ENCODE data around the gene TMEM51. TPM values are rescaled to one million over a fixed set of nuclear protein-coding genes. Genes with fewer than 3 reads are reported as not detected.

The TMEM51 gene
- total RNA-seq, 1 donor from 2014 or later = 1.6 TPM

DNA sequence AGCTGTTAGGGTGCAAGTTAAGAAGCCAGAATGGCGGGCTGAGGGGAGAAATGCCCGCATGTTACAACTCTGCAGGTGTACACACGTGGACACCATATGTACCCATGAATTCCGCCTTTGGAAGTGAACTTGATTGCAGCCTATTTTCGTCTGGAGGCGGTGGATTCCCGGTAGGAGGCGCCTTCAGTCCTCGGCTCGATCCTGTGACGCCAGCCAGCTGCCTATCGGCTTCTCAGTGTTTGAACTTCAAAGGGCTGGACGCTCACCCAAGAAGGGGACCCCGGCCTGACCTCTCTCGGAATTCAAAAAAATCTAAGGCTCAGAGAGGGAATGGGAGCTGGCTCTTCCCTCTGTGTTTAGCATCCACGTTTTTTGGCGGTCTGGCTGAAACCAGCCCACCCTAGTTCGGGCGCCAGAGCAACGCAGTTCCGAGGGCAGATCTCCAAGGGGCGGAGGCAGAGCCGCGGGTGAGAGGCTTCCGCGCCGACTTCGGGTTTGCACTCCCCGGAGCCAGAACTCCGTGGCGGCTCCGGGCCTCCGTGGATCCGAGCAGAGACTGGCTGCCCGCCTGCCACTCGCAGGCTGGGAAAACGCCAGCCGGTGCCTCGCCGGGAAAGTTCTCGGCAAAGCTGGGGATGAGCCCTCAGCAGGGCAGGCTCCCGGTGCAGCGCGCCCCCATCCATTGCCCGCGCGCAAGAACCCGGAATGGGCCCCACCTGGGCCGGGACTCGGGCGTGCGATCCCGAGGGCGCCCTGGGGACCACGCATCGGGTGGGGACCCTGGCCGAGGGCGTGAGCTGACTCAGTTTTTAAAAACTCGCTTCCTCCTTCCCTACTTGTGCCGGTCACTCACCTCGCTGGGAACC is 996 bp upstream of the TMEM51 start:
- FAIRE-seq (no peak), DNase-seq (ENCODE audit: low spot score in 2 of 2) (peak; percentile 77 to 86)

- no peak for FAIRE-seq
- DNase-seq (ENCODE audit: low spot score in 2 of 2) = peak; percentile 70 to 73
Observed at GRCh38 chr1:15153842-15154479, 414 bp downstream of the TMEM51 start.

GRCh38 chr1:15154480-15155036 is 1.0 kb downstream of the TMEM51 start:
- no peak for DNase-seq (ENCODE audit: low spot score in 2 of 2)

GRCh38 chr1:15155191-15155590 is 1.6 kb downstream of the TMEM51 start:
- no peak for FAIRE-seq
- no peak for DNase-seq (ENCODE audit: low spot score in 2 of 2)

More at GRCh38 chr1:15154480-15155036, 1.0 kb downstream of the TMEM51 start:
- FAIRE-seq = no peak

DNA sequence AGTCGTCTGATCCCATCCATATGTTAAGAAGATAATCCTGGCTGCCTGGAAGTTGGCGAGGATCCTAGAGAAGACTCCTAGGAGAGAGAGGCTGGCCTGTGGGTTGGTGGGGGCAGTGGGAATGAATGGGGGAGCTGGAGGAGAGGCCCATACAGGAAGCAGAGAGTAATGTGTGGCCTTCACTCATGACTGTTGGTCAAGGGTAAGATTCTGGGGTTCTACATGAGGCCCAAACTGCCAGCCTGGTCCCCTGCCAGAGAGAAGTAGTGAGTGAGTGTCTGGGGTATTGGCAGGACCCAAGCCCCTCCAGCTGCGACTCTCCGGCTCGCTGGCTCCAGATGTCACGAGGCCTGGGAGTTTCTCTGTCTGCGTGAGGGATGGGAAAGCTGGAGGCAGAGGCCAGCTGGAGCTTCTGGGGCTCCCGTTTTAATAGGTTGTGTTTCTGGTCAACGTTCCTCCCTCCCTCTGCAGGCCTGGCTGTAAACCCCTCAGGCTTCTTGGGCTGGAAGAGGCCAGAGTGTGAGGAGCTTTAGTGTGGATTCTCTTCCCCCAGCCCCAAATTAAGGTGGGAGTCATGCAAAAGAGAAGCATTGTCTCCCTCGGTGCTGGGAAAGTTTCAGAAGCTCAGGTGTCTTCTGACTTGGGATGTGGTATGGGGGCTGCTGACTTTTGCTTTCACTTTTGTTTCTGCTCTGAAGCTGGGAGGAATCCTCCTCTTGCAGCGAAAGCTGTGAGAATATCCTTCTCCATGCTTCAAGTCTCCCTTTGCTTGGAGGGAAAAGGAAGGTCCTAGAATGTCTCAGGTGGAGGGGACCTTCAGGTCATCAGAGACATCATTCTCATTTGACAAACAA is 2.6 kb downstream of the TMEM51 start:
- DNase-seq (ENCODE audit: low spot score in 2 of 2) = no peak
- FAIRE-seq = no peak

DNA sequence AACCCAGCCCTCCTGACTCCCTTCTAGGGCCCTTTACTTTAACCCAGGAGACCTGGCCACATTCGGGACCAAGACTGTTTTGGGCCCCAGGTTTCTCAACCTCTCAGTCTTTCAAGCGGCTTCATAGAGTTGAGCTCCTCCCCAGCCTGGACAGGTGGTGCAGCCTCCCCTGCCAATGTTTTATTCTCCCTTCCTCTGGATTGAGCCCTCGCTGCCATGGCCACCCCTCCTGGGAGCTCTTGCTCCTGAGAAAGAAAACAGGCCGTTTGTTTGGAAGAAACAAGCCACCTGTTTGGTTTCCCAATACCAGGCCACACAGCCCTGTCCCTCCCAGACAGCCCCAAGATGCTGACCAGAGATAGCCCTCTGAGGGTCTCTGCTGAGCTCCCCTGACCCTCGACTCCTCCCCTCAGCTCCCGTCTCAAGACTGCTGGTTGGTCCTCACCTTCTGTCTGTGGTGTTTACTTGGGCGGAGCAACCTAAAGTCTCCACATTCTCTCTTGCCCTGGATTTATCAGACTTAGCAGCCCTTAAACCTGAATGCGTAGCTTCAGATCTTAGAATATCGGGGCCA is 3.3 kb downstream of the TMEM51 start:
- no peak for FAIRE-seq
- DNase-seq (ENCODE audit: low spot score in 2 of 2) = no peak

- DNase-seq (ENCODE audit: low spot score in 2 of 2) (no peak), FAIRE-seq (no peak)
Observed at GRCh38 chr1:15157524-15158399, 4.2 kb downstream of the TMEM51 start.

DNA sequence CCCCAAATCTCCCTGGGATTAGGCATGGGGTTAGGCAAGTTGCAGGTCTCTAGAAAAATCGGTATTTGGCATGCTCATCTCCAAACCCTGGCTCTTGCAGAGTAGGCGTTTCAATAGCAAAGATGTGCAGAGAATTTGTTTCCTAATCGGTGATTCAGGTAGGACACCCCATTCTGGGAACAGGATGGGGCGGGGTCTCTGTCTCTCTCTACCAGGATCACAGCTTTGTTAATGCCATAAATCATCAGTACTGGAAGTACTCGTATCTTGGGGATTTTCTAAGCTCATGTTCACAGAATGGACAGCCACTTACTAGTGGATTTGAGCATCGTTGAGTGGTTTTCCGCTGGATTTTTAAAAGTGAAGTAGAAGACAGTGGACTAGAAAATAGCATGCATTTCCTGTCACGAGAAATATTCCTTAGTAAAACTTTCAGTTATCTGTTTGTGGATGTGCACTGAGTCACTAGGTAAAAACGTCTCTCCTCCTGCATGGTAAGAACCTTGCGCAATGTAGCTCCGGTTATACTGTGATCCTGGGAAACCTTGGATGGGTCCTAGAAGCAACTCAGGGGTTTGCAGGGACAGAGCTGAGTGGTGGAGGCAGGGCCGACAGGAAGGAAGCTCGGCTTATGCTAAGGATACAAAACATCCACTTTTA is 5.1 kb downstream of the TMEM51 start:
- DNase-seq (ENCODE audit: low spot score in 2 of 2) (no peak), FAIRE-seq (no peak)

DNA sequence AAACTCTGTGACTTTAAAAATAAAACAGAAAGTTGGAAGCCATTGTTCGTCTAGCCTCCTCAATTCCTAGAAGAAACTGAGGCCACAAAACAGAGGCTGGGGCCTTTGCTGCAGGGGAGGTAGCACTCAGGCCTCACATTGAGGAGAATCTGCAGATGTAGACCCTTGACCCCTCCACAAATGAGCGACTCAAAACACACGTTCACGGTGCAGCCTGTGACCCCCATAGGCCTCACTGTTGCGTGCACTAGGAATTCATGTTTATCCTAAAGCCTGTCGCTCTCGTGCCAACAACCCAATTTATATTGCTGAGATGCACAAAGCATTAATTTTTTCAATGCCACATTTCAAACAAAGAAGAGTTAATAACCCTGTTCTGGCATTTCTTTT is 5.6 kb downstream of the TMEM51 start:
- no peak for DNase-seq (ENCODE audit: low spot score in 2 of 2)
- no peak for FAIRE-seq

DNA sequence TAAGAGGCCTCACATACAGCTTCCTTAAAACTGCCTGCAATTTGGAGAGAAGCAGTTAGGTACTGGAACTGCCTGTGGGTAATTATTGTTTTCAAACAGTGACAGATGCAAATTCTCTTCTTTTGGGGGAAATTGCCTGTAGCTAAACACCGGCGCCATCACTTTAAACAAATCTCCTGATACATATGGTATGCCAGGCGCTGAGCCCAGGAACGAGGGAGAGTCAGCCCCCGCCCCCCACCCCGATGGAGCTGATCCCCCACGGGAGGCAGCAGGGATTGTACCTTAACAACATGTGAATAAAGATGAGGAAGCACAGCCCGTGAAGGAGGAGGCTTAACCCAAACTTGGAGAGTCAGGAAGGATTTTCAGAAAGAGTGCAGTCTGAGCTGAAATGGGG is 7.1 kb downstream of the TMEM51 start:
- FAIRE-seq = no peak
- no peak for DNase-seq (ENCODE audit: low spot score in 2 of 2)

DNA sequence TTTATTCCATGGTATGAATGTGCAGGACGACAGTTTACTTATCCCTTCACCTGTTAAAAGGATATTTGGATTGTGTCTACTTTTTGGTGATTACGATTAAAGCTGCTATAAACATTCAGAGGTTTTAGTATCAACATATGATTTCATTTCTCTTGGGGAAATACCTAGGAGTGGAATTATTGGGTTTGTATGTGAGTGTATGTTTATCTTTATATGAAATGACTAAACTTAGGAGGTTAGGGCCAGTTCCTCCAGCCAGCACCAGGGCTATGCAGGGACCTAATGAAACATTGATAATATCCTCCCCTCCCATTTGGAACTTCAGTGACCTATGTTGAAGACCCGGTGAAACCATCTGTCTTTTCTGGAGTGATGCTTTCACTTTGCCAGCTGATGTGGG is 13.8 kb downstream of the TMEM51 start:
- no peak for DNase-seq (ENCODE audit: low spot score in 2 of 2)
- FAIRE-seq = no peak

DNA sequence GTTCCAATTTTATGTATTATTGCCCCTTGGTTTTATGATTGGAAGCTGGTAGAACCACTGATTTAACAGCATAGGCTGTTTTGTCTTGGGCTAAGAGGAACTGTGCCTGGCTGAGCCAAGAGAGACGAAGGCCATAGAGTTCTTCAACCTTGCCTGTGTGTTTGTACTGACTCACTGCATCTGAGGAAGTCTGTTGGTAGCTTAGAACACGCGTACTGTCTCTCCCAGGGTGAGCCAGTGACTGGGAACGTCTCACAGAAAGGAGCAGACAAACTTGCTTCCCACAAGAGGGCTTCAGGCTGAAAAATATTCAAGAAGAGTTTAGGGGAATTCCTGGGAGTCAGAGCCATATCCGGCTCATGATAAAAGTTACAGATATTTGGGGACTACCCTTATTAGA is 14.9 kb downstream of the TMEM51 start:
- FAIRE-seq (no peak), DNase-seq (ENCODE audit: low spot score in 2 of 2) (no peak)

GRCh38 chr1:15170071-15170470 is 16.5 kb downstream of the TMEM51 start:
- no peak for DNase-seq (ENCODE audit: low spot score in 2 of 2)
- no peak for FAIRE-seq

DNA sequence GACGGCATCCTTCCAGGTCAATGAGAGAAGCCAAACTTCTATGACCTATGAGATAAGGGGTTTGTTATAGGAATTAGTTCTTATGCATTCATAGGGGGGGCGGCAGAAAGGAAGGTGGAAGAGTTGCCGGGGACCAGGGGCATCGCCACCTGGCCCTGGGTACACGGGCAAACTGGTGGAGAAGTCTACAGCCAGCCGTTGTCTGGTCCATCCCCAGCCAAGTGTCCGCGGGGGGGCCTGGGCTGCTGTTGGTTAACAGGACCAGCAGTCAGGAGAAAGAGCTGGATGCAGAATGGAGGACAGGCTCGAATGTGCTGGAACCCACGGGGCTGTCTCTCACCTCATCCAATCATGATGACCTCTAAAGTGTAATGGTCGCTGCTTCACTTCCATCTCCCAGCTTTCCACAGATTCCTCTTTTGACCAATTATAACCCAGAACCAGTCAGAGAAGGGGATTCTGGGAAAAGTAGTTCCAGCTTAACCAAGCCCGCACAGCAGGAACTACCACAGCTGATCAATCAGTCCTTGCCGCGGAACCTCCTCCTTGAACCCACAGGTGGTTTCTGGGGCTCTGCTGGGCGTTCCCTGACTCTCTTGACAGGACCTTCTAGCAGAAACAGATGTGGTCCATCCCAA is 17.8 kb downstream of the TMEM51 start:
- FAIRE-seq = no peak
- no peak for DNase-seq (ENCODE audit: low spot score in 2 of 2)

- DNase-seq (ENCODE audit: low spot score in 2 of 2) (no peak), FAIRE-seq (no peak)
Observed at GRCh38 chr1:15172405-15173259, 19.1 kb downstream of the TMEM51 start.

- no peak for FAIRE-seq
- no peak for DNase-seq (ENCODE audit: low spot score in 2 of 2)
Observed at GRCh38 chr1:15173863-15174614, 20.5 kb downstream of the TMEM51 start.

GRCh38 chr1:15174615-15174983 is 21.1 kb downstream of the TMEM51 start:
- no peak for FAIRE-seq
- no peak for DNase-seq (ENCODE audit: low spot score in 2 of 2)
